K562 (cell line): ENCODE measurements around the gene LAIR2. TPM values are rescaled to one million over a fixed set of nuclear protein-coding genes. Genes with fewer than 3 reads are reported as not detected.

ENCODE experiments used
- ATAC-seq: fragments of 200-7000 bp; cut with Tn5 transposase; 3 replicates; pipeline ENCODE4 v1.9.1; 2020; ENCODE audit warnings: moderate library complexity
- BruUV-seq: library from RNA; stranded (reverse); fragments of 400-500 nt; replicated peaks from 2 replicates; lab custom pipeline; 2021; lab: Mats Ljungman, UMichigan
- CTCF ChIA-PET: fragments of 300-600 bp; formaldehyde crosslinking; extraction: SDS; loops from one replicate; lab custom pipeline; 2021; ENCODE audit warnings: low intra/inter-chr PET ratio; lab: Yijun Ruan, JAX
- POLR2A ChIA-PET: fragments of 300-600, 350-650 bp; sonication (Branson Sonifier 250); formaldehyde crosslinking; extraction: SDS; loops from one replicate; lab custom pipeline; 2021; ENCODE audit warnings: antibody characterized with exemption, inconsistent platforms; lab: Yijun Ruan, JAX
- DNase-seq, 4 experiments: peaks; one replicate each; pipeline versions ENCODE4 v3.0.0 to v3.0.0-alpha.2; 2011 to 2018; ENCODE audit warnings: low spot score in 3 of 4, mixed read lengths in 3 of 4; ENCODE audit errors: extremely low read depth in 1 of 4
- FAIRE-seq: peaks from 2 replicates; lab custom pipeline; 2011; peaks lifted over from hg19 to GRCh38; lab: Jason Lieb, UNC
- H2AFZ ChIP-seq: 2 replicates; pipeline ENCODE4 v1.6.0; 2011; ENCODE audit warnings: low read depth, low read length, control low read depth, inconsistent platforms
- H3K27ac ChIP-seq: fragments of 200-600 bp; 3 replicates; pipeline ENCODE4 v1.8.0; 2011; ENCODE audit warnings: low read depth, mild to moderate bottlenecking, control low read depth, inconsistent platforms, low read length, moderate library complexity, mixed read lengths; ENCODE audit errors: extremely low read depth
- H3K27me3 ChIP-seq, 2 experiments: fragments of 300-600 bp in 1 of 2; 2 replicates in 1 of 2; 3 replicates in 1 of 2; pipeline versions ENCODE4 v1.6.0 to v1.8.0; 2011; ENCODE audit warnings: inconsistent platforms in 2 of 2, low read length in 2 of 2, mild to moderate bottlenecking in 1 of 2, mixed read lengths in 1 of 2, moderate library complexity in 1 of 2; ENCODE audit not compliant: control insufficient read depth in 2 of 2, insufficient read depth in 2 of 2
- H3K36me3 ChIP-seq: fragments of 300-600 bp; 3 replicates; pipeline ENCODE4 v1.8.0; 2011; ENCODE audit warnings: mild to moderate bottlenecking, low read length, inconsistent platforms; ENCODE audit not compliant: control insufficient read depth, insufficient read depth
- H3K4me1 ChIP-seq, 2 experiments: fragments of 200-600 bp in 1 of 2; replicated peaks in 1 of 2; 2 replicates in 1 of 2; 3 replicates in 1 of 2; pipeline versions ENCODE4 v1.5.1 to v1.8.0; 2011; ENCODE audit warnings: inconsistent platforms in 2 of 2, low read length in 2 of 2, mild to moderate bottlenecking in 1 of 2, mixed read lengths in 1 of 2, moderate library complexity in 1 of 2; ENCODE audit not compliant: control insufficient read depth in 2 of 2, insufficient read depth in 2 of 2
- H3K4me2 ChIP-seq: 2 replicates; pipeline ENCODE4 v1.6.1; 2011; ENCODE audit warnings: low read length, control low read depth, inconsistent platforms, mixed read lengths; ENCODE audit not compliant: insufficient read depth
- H3K4me3 ChIP-seq: fragments of 200-600 bp; sonication (generic), shearing (Covaris generic); 2 replicates; pipeline ENCODE4 v1.5.1; 2016; ENCODE audit warnings: control low read depth, inconsistent platforms
- H3K79me2 ChIP-seq: fragments of 200-600 bp; 3 replicates; pipeline ENCODE4 v1.8.0; 2011; ENCODE audit warnings: low read length, inconsistent platforms; ENCODE audit not compliant: control insufficient read depth, insufficient read depth
- H3K9ac ChIP-seq, 2 experiments: 2 replicates each; pipeline versions ENCODE4 v1.6.0 to v1.6.1; 2011; ENCODE audit warnings: low read depth in 2 of 2, low read length in 2 of 2, control low read depth in 1 of 2, inconsistent platforms in 1 of 2, mild to moderate bottlenecking in 1 of 2, mixed read lengths in 1 of 2; ENCODE audit not compliant: insufficient read depth in 1 of 2
- H3K9me1 ChIP-seq: one replicate; pipeline ENCODE4 v1.6.0; 2011; ENCODE audit warnings: inconsistent platforms, mild to moderate bottlenecking, low read length, moderate library complexity; ENCODE audit not compliant: control insufficient read depth, insufficient read depth
- H3K9me3 ChIP-seq: replicated peaks from 2 replicates; pipeline ENCODE4 v1.5.1; 2011; ENCODE audit warnings: low read depth, low read length, inconsistent platforms; ENCODE audit not compliant: control insufficient read depth, insufficient read depth
- H4K20me1 ChIP-seq: replicated peaks from 2 replicates; pipeline ENCODE4 v1.6.1; 2011; ENCODE audit warnings: low read length, inconsistent platforms, mixed read lengths; ENCODE audit not compliant: control insufficient read depth, insufficient read depth
- CREB5 ChIP-seq: fragments of 250-450 bp; sonication (Bioruptor Pico); IDR thresholded peaks from 2 replicates; pipeline ENCODE4 v1.5.0; 2020; ENCODE audit warnings: mild to moderate bottlenecking
- FOXK2 ChIP-seq, 2 experiments: fragments of 450-650 bp; IDR thresholded peaks in 1 of 2; conservative IDR thresholded peaks in 1 of 2; 2 replicates each; pipeline ENCODE4 v1.6.1; 2016; ENCODE audit warnings: low read depth in 2 of 2, mild to moderate bottlenecking in 1 of 2
- NELFE ChIP-seq: IDR thresholded peaks from 2 replicates; pipeline ENCODE4 v1.6.1; 2011; ENCODE audit warnings: mild to moderate bottlenecking; ENCODE audit not compliant: insufficient read depth, insufficient read length
- NR2C1 ChIP-seq, 2 experiments: fragments of 450-650 bp; IDR thresholded peaks; 2 replicates each; pipeline ENCODE4 v1.6.1; 2017; ENCODE audit warnings: mild to moderate bottlenecking in 2 of 2, antibody characterized with exemption in 1 of 2, inconsistent platforms in 1 of 2, missing compliant biosample characterization in 1 of 2, missing genetic modification characterization in 1 of 2
- PBX2 ChIP-seq, 2 experiments: IDR thresholded peaks in 1 of 2; conservative IDR thresholded peaks in 1 of 2; 2 replicates each; pipeline ENCODE4 v1.6.1; 2016; ENCODE audit warnings: low read depth in 2 of 2, mild to moderate bottlenecking in 1 of 2, missing compliant biosample characterization in 1 of 2, missing genetic modification characterization in 1 of 2, moderate library complexity in 1 of 2
- POLR2AphosphoS5 ChIP-seq: IDR thresholded peaks from 2 replicates; pipeline ENCODE4 v1.6.1; 2011; ENCODE audit warnings: mild to moderate bottlenecking, low read depth, low read length, moderate library complexity; ENCODE audit not compliant: control insufficient read depth, insufficient read depth
- PRDM10 ChIP-seq: fragments of 450-650 bp; IDR thresholded peaks from 2 replicates; pipeline ENCODE4 v1.6.1; 2018; ENCODE audit not compliant: partially characterized antibody
- ZEB2 ChIP-seq: fragments of 450-650 bp; IDR thresholded peaks from 2 replicates; pipeline ENCODE4 v1.6.1; 2016
- WGBS: fragments of 100-300 bp; shearing (Covaris generic); methylation state at CpG from one replicate; pipeline ENCODE4 v1.1.6; 2016; ENCODE audit warnings: low coverage, mixed read lengths; ENCODE audit not compliant: insufficient coverage; ENCODE audit errors: missing lambda C conversion rate; 5-methylcytosine and 5-hydroxymethylcytosine counted together
- in situ Hi-C: fragments of 300-500 bp; cut with MboI; formaldehyde crosslinking; loops from 4 replicates; pipeline ENCODE4 v1.15.0; 2018; ENCODE audit warnings: inconsistent platforms, mixed read lengths
- intact Hi-C: fragments of 100-400 bp; cut with micrococcal nuclease; formaldehyde crosslinking; loops from 2 replicates; pipeline ENCODE4 v1.14.2; 2022
- polyA plus RNA-seq, 8 experiments: library from polyadenylated mRNA; depleted of rRNA in 4 of 8; stranded (reverse) in 5 of 8; unstranded in 3 of 8; fragments of >200 nt; fragmentation: Nextera tagmentation in 2 of 8; fragmentation: Illumina TruSeq in 1 of 8; extraction: Ambion mirVana in 2 of 8; extraction: Trizol in 1 of 8; gene quantifications; 2 replicates each; pipeline versions ENCODE4 v1.2.1 to v1.2.3, GENCODE V29; 2011 to 2014; ENCODE audit warnings: inconsistent platforms in 1 of 8, missing spikeins in 1 of 8
- total RNA-seq, 7 experiments: library from RNA; depleted of rRNA in 6 of 7; stranded (reverse); fragments of >200 nt in 6 of 7; fragmentation: Illumina TruSeq in 2 of 7; extraction: Trizol in 2 of 7; gene quantifications; 2 replicates each; pipeline versions ENCODE4 v1.2.1 to v1.2.3, GENCODE V29; 2011 to 2021; ENCODE audit warnings: low replicate concordance in 1 of 7
- TF ChIP-seq, protein P1 (sequence below): sonication (generic); formaldehyde crosslinking; IDR thresholded peaks from 2 replicates; pipeline ENCODE4 v1.8.1; 2022; ENCODE audit warnings: missing genetic modification reagents

The LAIR2 gene
- total and polyA plus RNA-seq, 9 of the 15 experiments (the other 6 are each of a cell fraction or from before 2014, with no cell fraction given), result not detected

DNA sequence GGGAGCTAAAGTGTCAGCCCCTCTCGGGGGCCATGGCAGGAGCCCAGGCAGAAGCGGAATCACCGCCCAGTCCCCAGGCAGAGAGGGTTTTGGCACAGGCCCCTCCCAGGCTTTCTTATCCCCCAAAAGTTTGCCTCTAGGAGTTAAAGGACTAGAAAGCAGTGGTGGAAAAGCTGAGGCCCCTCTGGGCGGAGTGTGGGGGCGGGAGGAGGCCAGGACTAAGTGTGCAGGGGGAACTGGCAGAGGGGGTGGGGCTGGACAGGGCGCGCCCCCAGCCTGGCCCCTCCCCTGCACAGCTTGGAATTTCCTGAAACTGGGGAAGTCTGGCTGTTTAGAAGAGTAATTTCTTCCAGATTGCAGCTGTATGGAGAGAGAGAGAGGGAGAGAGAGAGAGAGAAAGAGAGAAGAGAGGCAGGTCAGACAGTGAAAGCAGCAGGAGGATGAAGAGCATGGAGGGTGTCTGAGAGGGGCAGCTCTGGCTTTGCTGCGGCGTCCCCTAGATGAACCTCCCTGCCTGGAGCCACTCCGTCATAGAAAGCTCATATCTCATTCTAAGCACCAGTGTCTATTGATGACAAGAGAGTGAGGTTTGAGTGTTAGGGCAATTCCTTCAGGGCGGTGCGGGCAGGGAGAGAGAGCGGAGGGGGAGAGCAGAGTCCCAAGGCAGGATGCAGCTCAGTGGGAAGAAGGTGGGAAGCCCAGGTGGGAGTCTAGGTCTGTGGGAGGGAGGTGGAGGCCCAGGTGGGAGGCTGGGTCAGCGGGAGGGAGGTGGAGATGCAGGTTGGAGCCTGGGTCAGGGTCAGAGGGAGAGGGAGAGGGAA, 29.4 kb upstream of the LAIR2 start, which contains the start of gene CDC42EP5:
Gene CDC42EP5 (minus strand): TSS at position 226 of the 821 bp plus-strand sequence. CDS start 7,749 bp downstream, outside the sequence.
- FAIRE-seq (no peak), ATAC-seq (peak; percentile 77), DNase-seq (peak; percentile 43 to 58 (median 52))
- H2AFZ ChIP-seq, result 0 out of 2 replicates have a peak within 1 kb of the TSS, but pooled peaks have one; percentile 45
- peaks cover 13 to 42% of the 10 kb centered on the region in 2 experiments for H3K27me3 ChIP-seq
- H4K20me1 ChIP-seq, result 0 out of 2 replicates have a peak, but pooled peaks cover 5% of the 10 kb centered on the region
- H3K27ac ChIP-seq, result no peak within 1 kb of the TSS
- peak within 1 kb of the TSS in 1 of 2 experiments; percentile 13; a peak in 1 of 4 replicates for H3K9ac ChIP-seq
- intact Hi-C loops (no loop called here), in situ Hi-C loops (no loop called here)
- H3K4me2 ChIP-seq, result no peak within 1 kb of the TSS
- H3K9me3 ChIP-seq, result no peaks in the 10 kb centered on the region
- ChIA-PET POLR2A (interaction anchor here (0.5 to 1.2 kb wide), 4 partner anchors 10 to 848 kb away, joined by 3 to 15 read pairs (median 4); partner anchors contain the start of gene LENG9), CTCF (no interaction called here)
- H3K36me3 ChIP-seq, result no peaks in the 10 kb centered on the region
- peaks cover 0 to 20% of the 10 kb centered on the region in 2 experiments; a peak in 2 of 5 replicates for H3K4me1 ChIP-seq
- 4% methylated on average over 7 of the region's 14 CpGs for WGBS
- BruUV-seq, result no TSS peak
- no peak within 1 kb of the TSS for H3K4me3 ChIP-seq
- H3K9me1 ChIP-seq, result no peaks in the 10 kb centered on the region
- H3K79me2 ChIP-seq, result no peaks in the 10 kb centered on the region
- TF ChIP-seq NELFE (no peak), ZEB2 (no peak), POLR2AphosphoS5 (no peak), NR2C1 (IDR thresholded peaks at IDR 0.05) (no peak), NR2C1 (tag; IDR thresholded peaks at IDR 0.05) (no peak), CREB5 (CRISPR knock-in tag) (no peak), PBX2 (CRISPR knock-in tag; IDR thresholded peaks at IDR 0.05; ENCODE audit: low read depth) (no peak), PBX2 (tag; conservative IDR thresholded peaks at IDR 0.05; ENCODE audit: low read depth) (no peak), PRDM10 (peak; percentile 92), FOXK2 (conservative IDR thresholded peaks at IDR 0.05 in 1 of 2, IDR thresholded peaks at IDR 0.05 in 1 of 2; ENCODE audit: low read depth in 2 of 2) (no peak)
- TF ChIP-seq, protein P1, sequence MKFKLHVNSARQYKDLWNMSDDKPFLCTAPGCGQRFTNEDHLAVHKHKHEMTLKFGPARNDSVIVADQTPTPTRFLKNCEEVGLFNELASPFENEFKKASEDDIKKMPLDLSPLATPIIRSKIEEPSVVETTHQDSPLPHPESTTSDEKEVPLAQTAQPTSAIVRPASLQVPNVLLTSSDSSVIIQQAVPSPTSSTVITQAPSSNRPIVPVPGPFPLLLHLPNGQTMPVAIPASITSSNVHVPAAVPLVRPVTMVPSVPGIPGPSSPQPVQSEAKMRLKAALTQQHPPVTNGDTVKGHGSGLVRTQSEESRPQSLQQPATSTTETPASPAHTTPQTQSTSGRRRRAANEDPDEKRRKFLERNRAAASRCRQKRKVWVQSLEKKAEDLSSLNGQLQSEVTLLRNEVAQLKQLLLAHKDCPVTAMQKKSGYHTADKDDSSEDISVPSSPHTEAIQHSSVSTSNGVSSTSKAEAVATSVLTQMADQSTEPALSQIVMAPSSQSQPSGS (CRISPR knock-in tag), result no peak
